ENCODE measurements around the gene COBL.

COBL gene

GRCh38 chr7:50977421-50977820, 339.2 kb downstream of the COBL start:
- DNase-seq: no peak

- DNase-seq: no peak
Measured at GRCh38 chr7:50976064-50976463, 340.5 kb downstream of the COBL start.

GRCh38 chr7:50974240-50974639, 342.4 kb downstream of the COBL start:
- no peak for DNase-seq

- no peak for DNase-seq
Measured at GRCh38 chr7:50973814-50974213, 342.8 kb downstream of the COBL start.

GRCh38 chr7:50970092-50970491, 346.5 kb downstream of the COBL start:
- DNase-seq: peak; percentile 63

Measured in NCI-H2029 (cell line).